ENCODE measurements around the gene STXBP6. TPM values are rescaled to one million over a fixed set of nuclear protein-coding genes. Genes with fewer than 3 reads are reported as not detected.

The STXBP6 gene
- polyA plus RNA-seq, 1 donor from 2014 or later: 14.6 TPM

DNA sequence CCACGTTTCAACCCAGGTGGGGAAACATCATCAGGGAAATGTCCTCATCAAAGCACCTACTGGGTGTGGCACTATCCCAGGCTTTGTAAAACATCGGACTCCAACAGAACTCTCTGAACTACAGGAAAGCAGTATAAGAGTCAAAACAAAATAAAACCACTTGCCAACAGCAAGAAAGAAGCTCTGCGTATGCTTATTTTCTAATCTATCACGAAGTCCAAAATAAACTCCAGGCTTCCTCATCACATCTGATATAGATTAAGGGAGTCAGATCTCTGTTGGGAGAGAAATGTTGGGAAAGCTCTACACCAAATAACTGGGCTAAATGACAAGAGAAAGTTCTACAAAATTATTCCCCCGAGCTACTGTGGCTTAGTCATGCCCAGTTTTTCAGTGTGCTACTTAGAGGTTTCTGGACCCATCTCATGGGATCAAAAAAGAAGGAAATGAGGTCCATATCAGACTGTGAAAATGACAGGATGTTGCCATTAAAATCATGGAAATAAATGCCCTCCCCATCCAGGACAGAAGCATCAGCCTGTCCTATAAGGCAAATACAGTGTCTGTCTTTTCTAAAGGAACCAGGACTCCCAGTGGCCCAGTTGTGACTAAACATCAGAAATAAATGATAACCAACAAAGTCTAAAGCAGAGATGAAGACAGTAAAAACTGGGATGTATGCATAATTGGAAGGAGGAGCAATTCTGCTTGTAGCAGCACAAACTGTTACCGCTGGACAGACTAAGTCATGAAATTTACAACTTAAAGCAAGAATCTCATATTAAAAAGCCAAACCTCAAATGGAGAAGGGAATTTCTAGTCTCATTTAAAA lies 149.5 kb downstream of the STXBP6 start:
- no peak overlapping the region for H3K27ac ChIP-seq (ENCODE audit: low read length)
- H3K9ac ChIP-seq (ENCODE audit: low read length): no peak overlapping the region
- H3K9me2 ChIP-seq (ENCODE audit: insufficient read depth, low read length): no peaks in the 10 kb centered on the region
- H3K79me2 ChIP-seq (replicated peaks; ENCODE audit: insufficient read depth, low read length): no peaks in the 10 kb centered on the region
- H3K9me3 ChIP-seq (ENCODE audit: low read length): no peaks in the 10 kb centered on the region
- H3K27me3 ChIP-seq (ENCODE audit: insufficient read depth, low read depth, low read length): no peaks in the 10 kb centered on the region
- H4K20me1 ChIP-seq (ENCODE audit: insufficient read depth): no peaks in the 10 kb centered on the region
- no peak overlapping the region for H3K4me2 ChIP-seq (ENCODE audit: low read length)
- no peaks in the 10 kb centered on the region for H3K36me3 ChIP-seq (ENCODE audit: insufficient read depth, low read length)
- TF ChIP-seq EZH2 (IDR thresholded peaks at IDR 0.05; ENCODE audit: borderline replicate concordance, insufficient read depth, low read length, poor library complexity, severe bottlenecking): no peak
- TF ChIP-seq, protein P1, sequence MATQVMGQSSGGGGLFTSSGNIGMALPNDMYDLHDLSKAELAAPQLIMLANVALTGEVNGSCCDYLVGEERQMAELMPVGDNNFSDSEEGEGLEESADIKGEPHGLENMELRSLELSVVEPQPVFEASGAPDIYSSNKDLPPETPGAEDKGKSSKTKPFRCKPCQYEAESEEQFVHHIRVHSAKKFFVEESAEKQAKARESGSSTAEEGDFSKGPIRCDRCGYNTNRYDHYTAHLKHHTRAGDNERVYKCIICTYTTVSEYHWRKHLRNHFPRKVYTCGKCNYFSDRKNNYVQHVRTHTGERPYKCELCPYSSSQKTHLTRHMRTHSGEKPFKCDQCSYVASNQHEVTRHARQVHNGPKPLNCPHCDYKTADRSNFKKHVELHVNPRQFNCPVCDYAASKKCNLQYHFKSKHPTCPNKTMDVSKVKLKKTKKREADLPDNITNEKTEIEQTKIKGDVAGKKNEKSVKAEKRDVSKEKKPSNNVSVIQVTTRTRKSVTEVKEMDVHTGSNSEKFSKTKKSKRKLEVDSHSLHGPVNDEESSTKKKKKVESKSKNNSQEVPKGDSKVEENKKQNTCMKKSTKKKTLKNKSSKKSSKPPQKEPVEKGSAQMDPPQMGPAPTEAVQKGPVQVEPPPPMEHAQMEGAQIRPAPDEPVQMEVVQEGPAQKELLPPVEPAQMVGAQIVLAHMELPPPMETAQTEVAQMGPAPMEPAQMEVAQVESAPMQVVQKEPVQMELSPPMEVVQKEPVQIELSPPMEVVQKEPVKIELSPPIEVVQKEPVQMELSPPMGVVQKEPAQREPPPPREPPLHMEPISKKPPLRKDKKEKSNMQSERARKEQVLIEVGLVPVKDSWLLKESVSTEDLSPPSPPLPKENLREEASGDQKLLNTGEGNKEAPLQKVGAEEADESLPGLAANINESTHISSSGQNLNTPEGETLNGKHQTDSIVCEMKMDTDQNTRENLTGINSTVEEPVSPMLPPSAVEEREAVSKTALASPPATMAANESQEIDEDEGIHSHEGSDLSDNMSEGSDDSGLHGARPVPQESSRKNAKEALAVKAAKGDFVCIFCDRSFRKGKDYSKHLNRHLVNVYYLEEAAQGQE (IDR thresholded peaks at IDR 0.05; ENCODE audit: borderline replicate concordance): no peak
- TF ChIP-seq, protein P2, sequence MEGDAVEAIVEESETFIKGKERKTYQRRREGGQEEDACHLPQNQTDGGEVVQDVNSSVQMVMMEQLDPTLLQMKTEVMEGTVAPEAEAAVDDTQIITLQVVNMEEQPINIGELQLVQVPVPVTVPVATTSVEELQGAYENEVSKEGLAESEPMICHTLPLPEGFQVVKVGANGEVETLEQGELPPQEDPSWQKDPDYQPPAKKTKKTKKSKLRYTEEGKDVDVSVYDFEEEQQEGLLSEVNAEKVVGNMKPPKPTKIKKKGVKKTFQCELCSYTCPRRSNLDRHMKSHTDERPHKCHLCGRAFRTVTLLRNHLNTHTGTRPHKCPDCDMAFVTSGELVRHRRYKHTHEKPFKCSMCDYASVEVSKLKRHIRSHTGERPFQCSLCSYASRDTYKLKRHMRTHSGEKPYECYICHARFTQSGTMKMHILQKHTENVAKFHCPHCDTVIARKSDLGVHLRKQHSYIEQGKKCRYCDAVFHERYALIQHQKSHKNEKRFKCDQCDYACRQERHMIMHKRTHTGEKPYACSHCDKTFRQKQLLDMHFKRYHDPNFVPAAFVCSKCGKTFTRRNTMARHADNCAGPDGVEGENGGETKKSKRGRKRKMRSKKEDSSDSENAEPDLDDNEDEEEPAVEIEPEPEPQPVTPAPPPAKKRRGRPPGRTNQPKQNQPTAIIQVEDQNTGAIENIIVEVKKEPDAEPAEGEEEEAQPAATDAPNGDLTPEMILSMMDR (IDR thresholded peaks at IDR 0.05; ENCODE audit: poor library complexity, severe bottlenecking): no peak
- TF ChIP-seq SMC3 (conservative IDR thresholded peaks at IDR 0.05; ENCODE audit: poor library complexity): no peak
- TF ChIP-seq RAD21 (conservative IDR thresholded peaks at IDR 0.05): no peak
- no peak for TF ChIP-seq EP300 (conservative IDR thresholded peaks at IDR 0.05; ENCODE audit: poor library complexity, severe bottlenecking)
- no peak for TF ChIP-seq TAF1 (IDR thresholded peaks at IDR 0.05; ENCODE audit: low read depth)
- TF ChIP-seq MXI1 (conservative IDR thresholded peaks at IDR 0.05; ENCODE audit: poor library complexity, severe bottlenecking): no peak
- TF ChIP-seq POLR2AphosphoS5 (IDR thresholded peaks at IDR 0.05): no peak
- no peak overlapping the region for H3K4me3 ChIP-seq (ENCODE audit: low read length)
- H2AFZ ChIP-seq (ENCODE audit: low read depth, low read length): no peak overlapping the region
- no peaks in the 10 kb centered on the region for H3F3A ChIP-seq (ENCODE audit: insufficient read depth, low read length, poor library complexity, severe bottlenecking)

DNA sequence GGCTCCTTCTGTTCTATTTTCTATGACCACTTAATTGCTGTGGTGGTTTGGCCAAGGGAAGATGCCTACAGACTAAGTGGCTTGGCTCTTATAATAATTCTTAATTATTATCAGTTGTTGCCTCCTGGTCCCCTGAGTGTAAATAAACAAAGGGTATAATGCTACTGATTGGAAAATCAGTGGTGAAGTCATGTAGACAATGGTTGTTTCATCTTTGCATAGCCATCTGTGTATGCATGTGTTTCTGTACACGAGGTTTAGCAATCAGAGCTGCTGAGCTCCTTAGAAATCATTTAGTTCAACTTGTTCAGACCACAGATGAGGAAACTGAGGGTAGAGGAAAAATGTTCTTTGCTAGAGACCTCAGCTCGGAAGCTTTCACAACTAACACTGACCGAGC lies 152.2 kb downstream of the STXBP6 start:
- H3K79me2 ChIP-seq (replicated peaks; ENCODE audit: insufficient read depth, low read length): no peaks in the 10 kb centered on the region
- no peak overlapping the region for H2AFZ ChIP-seq (ENCODE audit: low read depth, low read length)
- no peaks in the 10 kb centered on the region for H3K36me3 ChIP-seq (ENCODE audit: insufficient read depth, low read length)
- no peak overlapping the region for H3K4me3 ChIP-seq (ENCODE audit: low read length)
- no peak overlapping the region for H3K9ac ChIP-seq (ENCODE audit: low read length)
- no peak overlapping the region for H3K4me2 ChIP-seq (ENCODE audit: low read length)
- no peak overlapping the region for H3K27ac ChIP-seq (ENCODE audit: low read length)
- H3K27me3 ChIP-seq (ENCODE audit: insufficient read depth, low read depth, low read length): no peaks in the 10 kb centered on the region
- TF ChIP-seq POLR2AphosphoS5 (IDR thresholded peaks at IDR 0.05) (no peak), SMC3 (conservative IDR thresholded peaks at IDR 0.05; ENCODE audit: poor library complexity) (no peak), TAF1 (IDR thresholded peaks at IDR 0.05; ENCODE audit: low read depth) (no peak), EZH2 (IDR thresholded peaks at IDR 0.05; ENCODE audit: borderline replicate concordance, insufficient read depth, low read length, poor library complexity, severe bottlenecking) (no peak), RAD21 (conservative IDR thresholded peaks at IDR 0.05) (no peak), EP300 (conservative IDR thresholded peaks at IDR 0.05; ENCODE audit: poor library complexity, severe bottlenecking) (no peak), MXI1 (conservative IDR thresholded peaks at IDR 0.05; ENCODE audit: poor library complexity, severe bottlenecking) (no peak)
- TF ChIP-seq, protein P2 (IDR thresholded peaks at IDR 0.05; ENCODE audit: poor library complexity, severe bottlenecking): no peak
- TF ChIP-seq, protein P1 (IDR thresholded peaks at IDR 0.05; ENCODE audit: borderline replicate concordance): no peak
- no peaks in the 10 kb centered on the region for H4K20me1 ChIP-seq (ENCODE audit: insufficient read depth)
- no peaks in the 10 kb centered on the region for H3K9me3 ChIP-seq (ENCODE audit: low read length)
- no peaks in the 10 kb centered on the region for H3F3A ChIP-seq (ENCODE audit: insufficient read depth, low read length, poor library complexity, severe bottlenecking)
- H3K9me2 ChIP-seq (ENCODE audit: insufficient read depth, low read length): no peaks in the 10 kb centered on the region

Data from neural cell (in vitro differentiated cells).